GM12864 (cell line): ENCODE results near the gene CACNB2.

Experiments used
- DNase-seq: peaks from one replicate; pipeline ENCODE4 v3.0.0-alpha.2; 2011; ENCODE audit warnings: low read depth
- H3K4me3 ChIP-seq: 2 replicates; pipeline ENCODE4 v1.5.1; 2011; ENCODE audit warnings: mild to moderate bottlenecking, low read depth, low read length, control low read depth
- CTCF ChIP-seq: IDR thresholded peaks from 2 replicates; pipeline ENCODE4 v1.5.1; 2011; ENCODE audit warnings: low read depth, mild to moderate bottlenecking, moderate library complexity, low read length, control low read depth, inconsistent platforms; ENCODE audit errors: missing control alignments

CACNB2 gene

GRCh38 chr10:18340496-18341051 lies 200.3 kb downstream of the CACNB2 start:
- no peak for DNase-seq
- H3K4me3 ChIP-seq: no peak overlapping the region
- no peak for TF ChIP-seq CTCF

- no peak for TF ChIP-seq CTCF
- H3K4me3 ChIP-seq: no peak overlapping the region
- no peak for DNase-seq
Observed at GRCh38 chr10:18341055-18341454, 200.8 kb downstream of the CACNB2 start.

- no peak for TF ChIP-seq CTCF
- DNase-seq: no peak
- H3K4me3 ChIP-seq: no peak overlapping the region
Observed at GRCh38 chr10:18343573-18343972, 203.3 kb downstream of the CACNB2 start.

- DNase-seq: no peak
- no peak for TF ChIP-seq CTCF
- no peak overlapping the region for H3K4me3 ChIP-seq
Observed at GRCh38 chr10:18345308-18345707, 205.1 kb downstream of the CACNB2 start.

GRCh38 chr10:18350340-18350739 lies 210.1 kb downstream of the CACNB2 start:
- TF ChIP-seq CTCF: no peak
- DNase-seq: no peak
- no peak overlapping the region for H3K4me3 ChIP-seq

GRCh38 chr10:18351421-18351820 lies 211.2 kb downstream of the CACNB2 start:
- no peak overlapping the region for H3K4me3 ChIP-seq
- TF ChIP-seq CTCF: no peak
- DNase-seq: no peak

- no peak overlapping the region for H3K4me3 ChIP-seq
- DNase-seq: no peak
- TF ChIP-seq CTCF: no peak
Observed at GRCh38 chr10:18352175-18352574, 212.0 kb downstream of the CACNB2 start.
